GM12878 (cell line): ENCODE results near the gene COPS7A. TPM values are rescaled to one million over a fixed set of nuclear protein-coding genes. Genes with fewer than 3 reads are reported as not detected.

Experiments used
- BCL11A ChIP-seq: IDR thresholded peaks from 2 replicates; pipeline ENCODE4 v1.6.1; 2011; ENCODE audit warnings: low read depth, low read length
- CTCF ChIP-seq, 3 experiments: IDR thresholded peaks in 2 of 3; conservative IDR thresholded peaks in 1 of 3; 2 replicates each; pipeline ENCODE4 v1.5.1; 2011; ENCODE audit warnings: low read depth in 3 of 3, low read length in 3 of 3, mild to moderate bottlenecking in 3 of 3, control low read depth in 2 of 3, moderate library complexity in 2 of 3, inconsistent platforms in 1 of 3, mixed read lengths in 1 of 3; ENCODE audit not compliant: control insufficient read depth in 2 of 3, insufficient read depth in 1 of 3; ENCODE audit errors: extremely low read depth in 1 of 3
- E4F1 ChIP-seq: fragments of 450-650 bp; IDR thresholded peaks from 2 replicates; pipeline ENCODE4 v1.6.1; 2018; ENCODE audit warnings: borderline replicate concordance, mild to moderate bottlenecking; ENCODE audit not compliant: partially characterized antibody
- ETV6 ChIP-seq, 2 experiments: fragments of 450-650 bp in 1 of 2; IDR thresholded peaks in 1 of 2; conservative IDR thresholded peaks in 1 of 2; 2 replicates each; pipeline ENCODE4 v1.6.1; 2014; ENCODE audit warnings: antibody characterized with exemption in 1 of 2, borderline replicate concordance in 1 of 2, low read depth in 1 of 2, mild to moderate bottlenecking in 1 of 2, moderate library complexity in 1 of 2
- HDAC2 ChIP-seq: fragments of 200-600 bp; sonication (generic); IDR thresholded peaks from 2 replicates; pipeline ENCODE4 v1.6.1; 2017
- HDAC6 ChIP-seq: fragments of 200-600 bp; sonication (generic); IDR thresholded peaks from one replicate; pipeline ENCODE4 v1.8.0; 2017; ENCODE audit warnings: antibody characterized with exemption; ENCODE audit not compliant: unreplicated experiment
- IKZF2 ChIP-seq, 2 experiments: fragments of 450-650 bp; IDR thresholded peaks; 2 replicates each; pipeline ENCODE4 v1.6.1; 2017; ENCODE audit warnings: mild to moderate bottlenecking in 2 of 2, moderate library complexity in 2 of 2
- KDM1A ChIP-seq: fragments of 200-600 bp; sonication (generic); IDR thresholded peaks from 2 replicates; pipeline ENCODE4 v1.6.1; 2016; ENCODE audit warnings: borderline replicate concordance
- POLR2AphosphoS2 ChIP-seq: IDR thresholded peaks from 2 replicates; pipeline ENCODE4 v1.6.1; 2011; ENCODE audit warnings: low read depth, mild to moderate bottlenecking, low read length, improper control_type of control experiment, moderate library complexity
- SIN3A ChIP-seq: IDR thresholded peaks from 2 replicates; pipeline ENCODE4 v1.6.1; 2012; ENCODE audit warnings: low read depth, low read length, improper control_type of control experiment
- SIX5 ChIP-seq: IDR thresholded peaks from 2 replicates; pipeline ENCODE4 v1.6.1; 2011; ENCODE audit warnings: mild to moderate bottlenecking, low read depth, low read length, moderate library complexity; ENCODE audit not compliant: severe bottlenecking
- TAF1 ChIP-seq: IDR thresholded peaks from 2 replicates; pipeline ENCODE4 v1.6.1; 2011; ENCODE audit warnings: mild to moderate bottlenecking, low read depth, low read length, borderline replicate concordance
- YY1 ChIP-seq: IDR thresholded peaks from 2 replicates; pipeline ENCODE4 v1.6.1; 2011; ENCODE audit warnings: low read depth, mild to moderate bottlenecking, low read length
- ZBTB40 ChIP-seq: fragments of 450-650 bp; IDR thresholded peaks from 2 replicates; pipeline ENCODE4 v1.6.1; 2016; ENCODE audit warnings: mild to moderate bottlenecking, moderate library complexity, borderline replicate concordance
- ZNF687 ChIP-seq: fragments of 450-650 bp; IDR thresholded peaks from 2 replicates; pipeline ENCODE4 v1.6.1; 2017; ENCODE audit warnings: mild to moderate bottlenecking, moderate library complexity
- polyA plus RNA-seq, 11 experiments: library from polyadenylated mRNA; depleted of rRNA in 4 of 11; unstranded in 6 of 11; stranded (reverse) in 5 of 11; fragments of >200 nt; fragmentation: Nextera tagmentation in 4 of 11; fragmentation: Illumina TruSeq in 1 of 11; extraction: Ambion mirVana in 4 of 11; extraction: Trizol in 1 of 11; gene quantifications; 1 replicate in 1 of 11; 2 replicates in 10 of 11; pipeline versions ENCODE4 v1.2.1 to v1.2.3, GENCODE V29; 2011 to 2016; ENCODE audit warnings: inconsistent platforms in 2 of 11, missing spikeins in 2 of 11, low read depth in 1 of 11
- total RNA-seq, 4 experiments: library from RNA; depleted of rRNA in 3 of 4; stranded (reverse); fragments of >200 nt in 3 of 4; fragmentation: Illumina TruSeq in 1 of 4; extraction: Trizol in 1 of 4; gene quantifications; 2 replicates each; pipeline versions ENCODE4 v1.2.1 to v1.2.3, GENCODE V29; 2013 to 2021

The COPS7A gene
- total and polyA plus RNA-seq, 10 of the 15 experiments (the other 5 are each of a cell fraction or from before 2014, with no cell fraction given), result 25.7 to 74.0 (median 51.9) TPM

- TF ChIP-seq SIX5 (peak; percentile 22), ZNF687 (peak; percentile 70), HDAC6 (peak; percentile 59), YY1 (peak; percentile 75; the same call in 1 of the 2 replicates), SIN3A (peak; percentile 83), ZBTB40 (peak; percentile 68), HDAC2 (no peak), CTCF (IDR thresholded peaks at IDR 0.05 in 2 of 3, conservative IDR thresholded peaks at IDR 0.05 in 1 of 3; ENCODE audit: control insufficient read depth in 2 of 3, extremely low read depth in 1 of 3, insufficient read depth in 1 of 3, low read depth in 3 of 3, low read length in 3 of 3) (peak; percentile 95 to 99 (median 97); a peak in 3 of 6 replicates), E4F1 (peak; percentile 11), IKZF2 (IDR thresholded peaks at IDR 0.05) (peak; percentile 65 to 75; a peak in 3 of 4 replicates), KDM1A (no peak), TAF1 (peak; percentile 55; the same call in 1 of the 2 replicates), BCL11A (no peak), POLR2AphosphoS2 (peak; percentile 80), ETV6 (conservative IDR thresholded peaks at IDR 0.05 in 1 of 2, IDR thresholded peaks at IDR 0.05 in 1 of 2; ENCODE audit: borderline replicate concordance in 1 of 2, low read depth in 1 of 2) (no peak)
Observed at GRCh38 chr12:6752921-6753771, 29.3 kb downstream of the COPS7A start, which contains the start of gene MLF2 (continued).
